ENCODE data around the gene KREMEN1. TPM values are rescaled to one million over a fixed set of nuclear protein-coding genes. Genes with fewer than 3 reads are reported as not detected.
A peak's percentile ranks its signal among the peaks of the same experiment; 100 is the strongest.
"Not testable (repeated sequence)": the region's sequence is repeated elsewhere in the genome, so short reads cannot be mapped to it uniquely, and the experiment has no call there.

Gene KREMEN1
- total RNA-seq, 1 donor from 2014 or later: 113 TPM

DNA sequence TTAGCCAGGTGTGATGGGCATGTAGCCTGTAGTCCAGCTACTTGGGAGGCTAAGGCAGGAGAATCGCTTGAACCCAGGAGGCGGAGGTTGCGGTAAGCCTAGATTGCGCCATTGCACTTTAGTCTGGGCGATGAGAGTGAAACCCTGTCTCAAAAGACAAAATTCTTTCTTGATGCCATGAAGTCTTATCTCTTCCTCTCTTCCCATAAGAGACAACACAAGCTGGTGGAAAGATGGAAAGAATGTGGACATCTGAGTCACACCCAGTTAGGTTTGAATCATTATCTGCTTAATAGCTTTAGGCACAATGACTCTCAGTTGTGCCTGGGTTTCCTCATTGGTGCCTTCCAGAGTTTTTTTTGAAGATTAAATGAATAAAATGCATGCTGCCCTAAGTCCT, 35.3 kb downstream of the KREMEN1 start:
- DNase-seq: no peak

- no peak for DNase-seq
These were observed 37.0 kb downstream of the KREMEN1 start for GRCh38 chr22:29109822-29110221.

- DNase-seq: no peak
These were observed 38.1 kb downstream of the KREMEN1 start for GRCh38 chr22:29110946-29111345.

DNA sequence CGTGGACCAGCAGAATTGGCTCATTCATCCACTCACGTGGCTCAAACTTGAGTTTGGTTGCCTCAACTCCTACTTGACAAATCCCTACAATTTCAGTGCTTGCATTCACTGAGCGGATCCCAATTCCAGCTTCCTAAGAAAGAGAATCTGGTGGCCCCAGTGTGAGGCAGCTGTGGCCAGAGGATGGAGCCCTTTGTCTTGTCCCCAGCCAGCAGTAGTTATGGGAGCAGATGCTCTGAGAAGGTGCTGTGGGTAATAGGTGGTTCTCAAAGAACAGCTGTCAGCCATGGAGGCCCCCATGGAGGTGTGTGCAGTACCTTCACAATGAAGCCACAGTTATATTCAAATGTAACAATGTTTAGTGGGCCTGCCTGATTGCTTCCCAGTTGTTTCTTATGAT, 39.3 kb downstream of the KREMEN1 start:
- DNase-seq: no peak

- DNase-seq: peak; percentile 27
These were observed 39.8 kb downstream of the KREMEN1 start for GRCh38 chr22:29112681-29113080.

DNA sequence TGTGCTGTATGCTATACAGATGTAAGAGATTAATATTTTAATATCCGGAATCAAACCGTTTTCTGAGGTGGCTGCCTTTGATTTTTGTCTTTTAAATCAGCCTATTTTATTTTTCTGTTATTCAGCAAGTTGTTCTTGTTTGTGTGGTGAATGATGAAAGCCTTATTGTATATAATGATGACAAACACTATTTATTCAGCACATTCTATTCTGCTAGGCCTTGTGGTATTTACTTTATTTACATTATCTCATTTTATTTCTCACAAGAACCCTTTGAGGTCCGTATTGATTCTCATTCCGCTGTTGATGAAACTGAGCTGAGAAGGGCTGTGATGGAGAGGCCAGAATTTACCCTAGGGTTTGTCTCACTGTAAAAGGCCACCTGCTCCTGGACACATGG, 40.5 kb downstream of the KREMEN1 start:
- DNase-seq: peak; percentile 16

- no peak for DNase-seq
These were observed 41.6 kb downstream of the KREMEN1 start for GRCh38 chr22:29114392-29114791.

GRCh38 chr22:29115682-29116288, 43.0 kb downstream of the KREMEN1 start:
- peak; percentile 83 for DNase-seq

DNA sequence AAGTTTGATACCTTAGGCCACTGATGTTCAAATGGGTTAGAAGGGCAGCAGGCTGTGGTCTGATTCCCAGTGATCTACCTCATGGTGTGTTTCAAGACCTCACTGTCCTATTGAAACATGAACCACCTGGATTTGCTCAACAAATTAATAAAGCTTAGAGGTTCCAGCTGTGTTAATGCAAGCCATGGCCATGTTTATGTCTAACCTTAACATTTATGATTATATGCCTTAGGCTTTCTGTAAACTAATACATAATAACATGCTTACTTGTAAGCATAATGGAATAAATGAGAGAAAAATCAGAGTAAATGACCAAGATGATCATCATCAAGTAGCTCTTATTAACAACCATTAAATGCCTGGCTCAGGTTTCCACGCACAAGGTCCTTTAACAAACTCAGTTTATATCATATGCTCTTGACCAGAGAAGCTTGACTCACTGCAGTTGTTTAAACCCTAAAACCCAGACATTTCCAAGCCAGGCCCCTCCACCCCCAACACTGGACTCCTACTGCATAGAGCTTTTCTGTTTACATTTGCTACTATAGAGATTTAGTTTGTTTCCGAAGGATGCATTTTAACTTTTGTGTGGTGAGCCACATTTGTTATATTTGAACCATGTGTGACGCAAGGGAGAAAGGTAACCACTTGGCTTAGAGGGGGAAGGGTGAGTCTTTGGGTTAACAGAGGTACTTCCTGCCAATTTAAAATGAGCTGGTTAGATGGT, 43.7 kb downstream of the KREMEN1 start:
- DNase-seq: peak; percentile 48

DNA sequence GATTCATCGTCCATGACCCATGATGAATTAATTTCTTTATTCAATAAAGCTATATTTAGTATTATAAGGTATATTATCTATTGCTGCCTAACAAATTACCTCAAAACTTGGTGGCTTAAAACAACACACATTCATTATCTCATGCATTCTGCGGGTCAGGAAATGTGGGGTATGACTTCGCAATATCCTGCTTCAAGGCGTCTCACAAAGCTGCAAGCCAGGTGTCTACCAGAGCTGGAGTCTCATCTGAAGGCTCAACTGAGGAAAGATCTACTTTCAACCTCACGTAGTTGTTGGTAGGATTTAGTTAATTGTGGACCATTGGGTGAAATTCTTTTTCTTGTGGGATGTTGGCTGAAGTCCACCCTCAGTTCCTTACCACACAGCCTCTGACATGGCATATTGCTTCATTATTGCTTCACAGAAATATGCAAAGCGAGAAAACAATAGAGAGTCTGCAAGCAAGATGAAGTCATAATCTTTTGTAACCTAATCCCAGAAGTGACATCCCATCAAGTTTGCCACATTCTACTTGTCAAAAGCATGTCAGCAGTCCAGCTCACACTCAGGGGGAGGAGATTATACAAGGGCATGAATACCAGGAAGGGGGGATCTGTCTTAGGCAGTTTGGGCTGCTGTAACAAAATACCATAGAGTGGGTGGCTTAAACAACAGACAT, 45.1 kb downstream of the KREMEN1 start:
- DNase-seq: no peak

- not testable (repeated sequence) for DNase-seq
These were observed 47.5 kb downstream of the KREMEN1 start for GRCh38 chr22:29120098-29120912.

GRCh38 chr22:29121124-29121523, 48.3 kb downstream of the KREMEN1 start:
- no peak for DNase-seq

- DNase-seq: no peak
These were observed 49.2 kb downstream of the KREMEN1 start for GRCh38 chr22:29122041-29122440.

- DNase-seq: no peak
These were observed 52.1 kb downstream of the KREMEN1 start for GRCh38 chr22:29124777-29125442.

DNA sequence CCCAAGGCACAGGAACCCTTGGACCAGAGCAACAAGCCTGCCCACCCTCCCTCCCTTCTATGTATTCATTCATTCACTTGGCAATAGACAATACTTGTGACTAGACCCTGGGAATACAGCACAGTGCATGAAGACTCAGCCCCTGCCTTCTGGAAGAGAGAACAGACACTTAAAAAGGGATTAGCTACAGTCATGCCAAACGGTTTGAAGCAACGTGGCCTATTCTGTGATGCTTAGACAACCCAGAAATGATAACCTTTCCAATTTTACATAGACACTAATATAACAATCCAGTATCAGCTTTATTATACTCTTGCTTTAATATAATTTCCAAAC, 52.6 kb downstream of the KREMEN1 start:
- no peak for DNase-seq

DNA sequence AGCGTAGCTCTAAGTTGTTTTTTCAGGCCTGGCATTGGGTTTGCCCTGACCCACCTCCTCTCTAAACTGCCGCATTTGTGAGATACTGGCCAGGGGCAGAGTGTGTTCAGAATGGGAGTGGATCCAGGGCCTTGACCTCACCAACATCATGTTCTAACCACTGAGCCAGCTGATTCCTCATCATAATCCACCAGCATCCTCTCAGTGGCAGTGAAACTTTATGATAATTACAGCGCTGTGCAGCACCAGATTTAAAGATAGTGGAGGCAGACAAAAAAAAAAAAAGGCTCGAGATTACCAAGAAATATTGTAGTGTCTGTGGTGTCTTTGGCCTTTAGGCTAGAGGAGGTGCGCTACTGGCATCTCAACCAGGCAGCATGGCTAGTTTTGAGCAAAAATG, 53.0 kb downstream of the KREMEN1 start:
- DNase-seq: no peak

DNA sequence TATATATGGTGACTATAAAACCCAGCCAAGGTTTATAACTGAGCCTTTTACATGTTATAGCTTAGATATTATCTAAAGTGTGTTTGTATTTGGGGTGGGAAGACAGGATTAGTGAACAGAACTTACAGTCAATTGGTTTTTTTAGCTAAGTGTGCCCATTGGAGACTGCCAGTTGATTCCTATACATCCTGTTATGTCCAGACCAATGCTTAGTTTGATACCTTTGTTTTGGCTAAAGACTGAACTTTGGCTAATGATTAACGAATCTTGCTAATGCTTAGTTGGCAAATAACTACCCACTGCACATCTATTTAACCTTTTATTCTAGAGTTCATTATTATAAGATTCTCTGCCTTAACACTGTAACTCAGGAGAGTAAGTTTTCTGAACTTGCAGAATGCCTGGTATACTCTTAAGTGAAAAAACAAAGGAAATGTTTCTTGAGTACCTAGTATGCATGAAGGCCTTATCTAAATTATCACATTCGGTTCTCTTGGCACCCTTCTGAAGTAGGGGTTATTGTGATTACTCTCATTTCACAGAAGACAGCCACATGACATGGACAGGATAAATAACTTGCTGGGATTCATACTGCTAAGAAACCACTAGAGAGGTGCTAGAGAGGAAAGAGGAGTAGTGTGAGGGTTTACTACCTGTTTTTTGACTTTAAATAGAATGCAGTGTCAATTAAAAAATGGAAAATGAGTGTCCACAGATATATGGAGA, 54.0 kb downstream of the KREMEN1 start:
- DNase-seq: no peak

- DNase-seq: peak; percentile 71
These were observed 56.3 kb downstream of the KREMEN1 start for GRCh38 chr22:29128891-29129807.

DNA sequence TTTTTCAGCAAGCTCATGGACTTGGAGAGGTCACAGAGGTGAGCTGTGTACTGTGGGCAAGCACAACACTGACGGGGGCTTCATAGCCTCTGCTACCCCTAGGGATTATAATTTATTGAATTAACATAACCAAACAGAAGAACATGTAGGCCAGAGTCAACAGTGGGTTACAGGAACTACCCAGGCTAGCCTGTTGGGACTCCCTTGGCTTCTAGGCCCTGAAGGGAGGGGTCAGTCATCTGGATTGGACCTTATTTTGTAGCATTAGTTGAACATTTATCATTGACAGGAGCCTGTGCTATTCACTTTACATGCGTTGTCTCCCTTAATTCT, 56.9 kb downstream of the KREMEN1 start:
- no peak for DNase-seq

DNA sequence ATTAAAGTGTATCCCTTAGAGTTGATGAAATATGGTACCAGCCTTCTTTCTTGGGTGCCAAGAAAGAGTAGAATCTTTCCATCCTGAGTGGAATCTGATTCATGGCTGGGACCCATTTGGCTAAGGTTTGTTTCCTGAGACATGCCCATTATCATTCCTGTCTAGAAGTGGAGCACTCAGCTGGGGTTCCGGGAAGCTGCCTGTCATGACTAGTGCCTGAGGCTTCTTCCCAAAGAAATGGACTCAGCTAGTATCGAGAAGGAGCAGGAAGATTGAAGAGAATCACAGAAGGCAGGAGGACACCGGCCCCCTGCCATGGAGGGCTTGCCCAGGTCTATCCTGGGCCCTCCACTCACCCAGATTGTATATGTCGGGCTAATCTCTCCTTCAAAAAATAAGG, 57.6 kb downstream of the KREMEN1 start:
- no peak for DNase-seq

Data from tongue (tissue), 2 donors.